Activated effector memory CD4-positive, alpha-beta T cell treated with anti-CD3 and anti-CD28 coated beads, Interleukin-2, amount 50 U/mL, for 16 hours (primary cell): ENCODE measurements around the gene GNA12.
"Not testable (repeated sequence)": the region's sequence is repeated elsewhere in the genome, so short reads cannot be mapped to it uniquely, and the experiment has no call there.

Experiments
- DNase-seq: peaks from one replicate; pipeline ENCODE4 v3.0.0-alpha.2; 2020

Gene GNA12

GRCh38 chr7:2775376-2775775, 68.7 kb downstream of the GNA12 start:
- no peak for DNase-seq

DNA sequence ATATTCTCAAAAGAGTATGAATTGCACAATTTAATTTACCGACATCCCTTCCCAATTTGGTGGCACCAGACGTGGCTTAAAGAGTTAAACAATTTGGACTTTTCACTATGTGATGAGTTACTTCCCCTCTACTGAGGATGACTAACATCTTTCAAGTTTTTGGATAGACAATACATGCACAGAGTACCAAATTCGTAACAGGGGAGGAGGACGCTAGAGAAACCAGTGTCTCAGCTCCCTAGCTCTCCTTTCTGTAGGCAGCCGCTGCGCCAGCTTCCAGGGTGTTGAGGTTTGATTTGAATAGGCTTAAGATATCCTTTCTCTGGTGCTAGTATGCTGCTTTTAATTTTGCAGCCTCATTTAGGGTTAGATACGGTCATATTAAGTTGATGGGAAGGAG, 69.2 kb downstream of the GNA12 start:
- DNase-seq, result no peak

DNA sequence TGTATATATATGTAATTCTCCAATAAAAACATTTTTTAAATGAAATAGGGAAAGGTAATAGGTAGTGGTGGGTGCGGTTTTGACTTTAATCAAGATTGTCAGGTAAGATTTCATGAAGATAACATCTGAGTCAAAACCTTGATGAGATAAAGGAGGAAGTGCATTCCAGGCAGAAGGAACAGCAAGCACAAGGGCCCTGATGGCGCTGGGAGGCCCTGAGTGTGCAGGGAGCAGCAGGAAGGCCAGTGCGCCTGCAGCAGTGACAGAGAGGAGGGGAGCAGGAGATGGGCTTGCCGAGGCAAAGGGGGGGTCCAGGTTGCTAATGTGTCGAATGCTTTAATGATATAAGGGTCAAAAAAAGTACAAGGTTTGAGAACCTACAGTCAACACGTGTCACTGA, 69.8 kb downstream of the GNA12 start:
- DNase-seq, result no peak

GRCh38 chr7:2773608-2774007, 70.5 kb downstream of the GNA12 start:
- DNase-seq, result no peak

- DNase-seq, result no peak
Observed at GRCh38 chr7:2771274-2771731, 72.8 kb downstream of the GNA12 start.

DNA sequence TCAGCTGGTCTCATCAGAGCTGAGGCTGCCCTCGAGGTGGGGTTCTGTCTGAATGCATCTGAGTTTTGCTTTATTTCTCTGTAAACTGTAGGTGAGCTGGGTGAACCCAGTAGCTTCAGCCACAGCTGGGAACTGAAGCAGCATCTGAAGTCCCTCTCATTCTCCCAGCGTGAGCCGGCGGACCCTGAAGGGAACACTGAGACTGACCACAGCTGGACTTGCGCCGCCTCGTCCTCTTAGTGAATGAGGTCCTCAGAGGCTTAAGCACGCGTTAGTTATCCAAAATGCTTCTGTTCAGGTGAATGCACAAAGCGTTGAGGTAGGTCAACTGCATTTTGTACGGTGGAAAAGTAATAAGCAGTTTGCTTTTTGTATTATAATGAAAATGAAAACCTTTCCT, 79.5 kb downstream of the GNA12 start:
- no peak for DNase-seq

- DNase-seq, result no peak
Observed at GRCh38 chr7:2763597-2763996, 80.5 kb downstream of the GNA12 start.

DNA sequence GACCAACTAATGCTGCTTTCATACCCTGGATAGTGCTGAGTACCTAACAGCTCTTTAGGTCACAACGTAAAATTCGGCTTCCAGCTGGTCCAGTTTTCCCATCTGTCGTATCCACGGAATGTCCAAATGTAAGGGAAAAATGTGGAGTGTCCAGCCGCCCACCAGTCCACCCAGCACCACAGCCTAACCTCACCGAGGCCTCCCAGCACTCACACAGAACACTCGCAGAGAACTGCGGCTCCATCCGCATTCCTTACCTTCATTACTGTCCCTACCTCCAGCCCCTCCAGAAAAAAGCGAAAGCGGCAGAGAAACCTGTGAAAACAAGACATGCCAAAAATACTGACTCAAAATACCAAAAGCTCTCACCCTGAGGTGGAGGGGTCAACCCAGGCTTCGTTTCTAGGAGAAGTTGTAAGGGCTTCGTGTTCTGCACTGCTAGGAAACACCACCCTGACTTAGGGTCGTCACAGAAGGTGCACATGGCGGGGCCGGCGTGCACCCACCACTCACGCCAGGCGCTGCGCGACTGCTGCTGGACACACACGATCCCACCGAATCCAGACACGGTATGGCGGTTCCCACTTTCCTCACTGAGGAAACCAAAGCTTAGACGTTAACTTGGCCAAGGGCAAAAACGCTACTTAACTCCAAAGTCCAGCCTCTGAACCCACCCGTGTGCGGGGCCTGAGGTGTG, 82.2 kb downstream of the GNA12 start:
- no peak for DNase-seq

DNA sequence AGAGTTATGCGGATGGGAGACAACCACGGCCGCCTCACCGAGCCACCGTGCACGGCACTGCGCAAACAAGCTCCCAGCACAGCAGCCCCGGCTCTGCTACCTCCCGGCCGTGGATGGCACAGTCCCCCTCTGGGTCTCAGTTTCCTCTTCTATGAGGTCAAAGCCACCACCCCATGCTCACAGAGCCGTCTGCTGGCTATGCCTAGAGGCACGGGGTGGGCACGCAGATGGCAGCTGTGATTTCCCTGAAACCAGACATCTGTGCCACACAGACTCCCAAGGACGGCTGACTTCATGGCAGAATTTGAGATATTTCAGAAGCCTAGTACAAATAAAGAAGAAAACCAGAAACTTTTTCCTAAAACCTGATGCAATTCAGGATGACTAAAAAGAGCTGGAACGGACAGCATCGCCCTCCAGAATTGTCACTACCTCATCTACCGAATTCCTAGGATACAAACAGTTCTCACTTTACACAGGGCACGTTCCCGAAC, 82.9 kb downstream of the GNA12 start:
- DNase-seq, result no peak

DNA sequence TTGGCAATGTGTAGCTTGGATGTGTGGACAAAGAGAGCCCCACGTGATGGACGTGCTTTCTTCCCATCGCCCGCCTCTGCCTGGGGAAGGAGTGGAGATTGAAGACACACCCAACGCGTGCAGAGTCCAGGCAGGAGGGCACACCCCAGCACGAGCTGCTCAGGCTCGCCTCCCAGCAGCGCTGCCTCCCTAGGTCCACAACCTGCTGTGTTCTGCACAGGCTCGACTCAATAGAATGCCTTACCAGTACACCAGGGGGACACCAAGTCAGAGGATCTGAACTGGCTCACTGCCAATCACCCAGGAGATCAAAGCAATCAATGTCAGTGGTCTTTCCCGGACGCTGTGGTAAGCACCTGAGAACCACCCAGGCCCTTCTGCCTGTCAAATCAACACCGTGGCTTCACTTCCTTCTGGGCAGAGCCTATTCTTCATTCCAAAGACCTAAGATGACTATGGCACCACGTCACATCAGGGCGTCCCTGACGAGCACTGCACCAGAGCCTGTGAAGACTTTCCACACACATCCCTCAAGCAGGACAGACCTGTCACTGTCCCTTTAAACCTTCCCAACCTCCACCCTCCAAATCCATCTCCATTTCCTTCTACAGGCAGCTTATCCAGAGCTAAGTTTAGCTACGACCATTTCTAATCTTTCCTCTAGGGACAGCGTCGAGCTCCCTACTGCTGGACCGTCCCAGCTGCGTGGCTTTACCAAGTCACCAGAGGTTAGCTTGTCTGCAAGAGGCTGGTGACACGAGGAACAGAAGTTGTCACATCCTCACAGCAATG, 83.8 kb downstream of the GNA12 start:
- no peak for DNase-seq

DNA sequence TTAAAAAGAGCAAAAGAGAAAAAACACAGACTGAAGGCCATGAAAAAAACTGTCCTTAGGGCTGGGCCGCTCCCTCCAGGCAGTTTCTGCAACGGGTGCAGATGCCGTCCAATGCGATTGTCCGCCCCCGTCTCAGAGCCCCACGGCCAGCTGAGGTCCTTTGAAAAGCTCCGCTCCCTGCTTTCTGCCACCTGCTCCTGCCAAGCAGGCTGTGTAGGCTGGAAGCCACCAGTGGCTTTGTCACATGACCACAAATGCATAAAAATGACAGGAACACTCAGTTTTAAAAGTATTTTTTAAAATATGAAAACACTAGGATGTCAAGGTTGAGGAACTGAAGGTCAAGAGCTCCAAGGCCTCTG, 84.4 kb downstream of the GNA12 start:
- DNase-seq, result no peak

GRCh38 chr7:2758673-2759616, 85.2 kb downstream of the GNA12 start:
- no peak for DNase-seq

DNA sequence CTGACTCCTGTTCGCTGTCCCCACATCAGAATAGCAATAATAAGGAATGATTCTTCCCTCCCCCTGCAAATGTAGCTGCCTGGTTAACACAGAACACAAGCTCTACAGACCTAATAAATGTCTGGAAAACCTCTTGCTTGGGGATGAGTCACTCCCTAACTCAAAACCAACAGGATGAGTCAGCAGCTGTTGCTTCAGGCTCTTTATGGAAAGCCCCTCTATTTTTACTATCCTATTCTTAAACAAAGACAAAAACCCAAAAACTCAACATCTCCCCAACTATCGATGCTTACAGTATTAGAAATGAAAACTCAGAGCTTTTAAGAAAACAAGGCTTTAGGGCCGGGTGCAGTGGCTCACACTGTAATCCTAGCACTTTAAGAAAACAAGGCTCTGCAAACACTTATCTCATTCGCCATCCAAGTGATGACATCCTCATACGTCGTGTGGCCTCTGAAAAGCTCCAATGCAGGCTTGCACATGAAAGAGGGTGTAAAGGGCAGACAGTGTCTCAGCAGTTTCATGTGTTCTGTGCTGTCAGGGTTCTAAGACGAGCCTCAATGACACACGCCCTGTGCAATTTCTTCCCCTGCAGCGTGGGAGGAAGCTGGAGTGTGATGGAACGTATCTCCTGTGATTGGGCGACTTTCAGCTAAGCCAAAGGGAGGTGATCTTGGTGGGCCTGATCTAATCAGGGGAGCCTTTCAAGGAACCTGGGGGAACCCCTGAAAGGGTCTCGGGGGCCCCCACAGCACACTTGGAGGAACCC, 86.0 kb downstream of the GNA12 start:
- DNase-seq, result peak; percentile 88

DNA sequence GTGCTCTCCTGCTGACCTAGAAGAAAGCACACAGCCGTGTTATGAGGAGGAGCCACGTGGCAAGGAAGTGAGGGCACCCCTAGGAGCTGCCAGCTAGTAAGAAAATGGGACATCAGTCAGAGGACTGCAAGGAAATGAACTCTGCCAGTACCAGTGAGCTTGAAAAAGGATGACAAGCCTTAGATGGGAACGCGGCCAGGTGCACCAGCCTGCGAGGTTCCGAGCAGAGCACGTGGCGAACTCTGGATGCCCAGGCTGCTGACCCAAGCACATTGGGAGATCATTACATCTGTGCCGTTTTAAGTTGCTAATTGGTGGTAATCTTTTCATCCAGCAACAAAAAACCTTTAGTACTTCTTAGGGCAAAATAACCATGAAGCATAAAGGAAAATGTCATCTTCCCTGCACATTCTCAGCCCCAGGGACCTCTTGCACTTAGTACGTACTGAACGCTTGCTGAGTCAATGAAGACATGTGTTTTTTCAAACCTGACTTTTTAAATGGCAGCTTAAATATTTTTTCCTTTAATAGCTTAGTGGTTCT, 86.7 kb downstream of the GNA12 start:
- DNase-seq, result no peak

DNA sequence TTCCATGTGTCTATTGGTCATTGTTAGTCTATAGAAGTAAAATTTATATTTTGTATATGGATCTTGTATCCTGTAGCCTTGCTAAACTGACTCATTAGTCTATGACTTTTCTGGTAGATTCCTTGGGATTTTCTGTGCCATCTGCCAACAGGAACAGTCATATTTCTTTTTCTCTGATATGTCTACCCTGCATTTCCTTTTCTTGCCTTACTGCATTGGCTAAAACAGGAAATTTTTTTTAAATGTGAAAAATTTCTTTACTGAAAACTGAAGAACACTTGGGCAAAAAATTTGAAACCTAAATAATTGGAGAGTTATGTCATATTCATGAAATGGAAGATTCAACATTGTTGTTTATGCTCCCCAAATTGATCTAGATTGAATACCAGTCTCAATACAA, 88.6 kb downstream of the GNA12 start:
- no peak for DNase-seq

GRCh38 chr7:2754912-2755311, 89.2 kb downstream of the GNA12 start:
- no peak for DNase-seq

DNA sequence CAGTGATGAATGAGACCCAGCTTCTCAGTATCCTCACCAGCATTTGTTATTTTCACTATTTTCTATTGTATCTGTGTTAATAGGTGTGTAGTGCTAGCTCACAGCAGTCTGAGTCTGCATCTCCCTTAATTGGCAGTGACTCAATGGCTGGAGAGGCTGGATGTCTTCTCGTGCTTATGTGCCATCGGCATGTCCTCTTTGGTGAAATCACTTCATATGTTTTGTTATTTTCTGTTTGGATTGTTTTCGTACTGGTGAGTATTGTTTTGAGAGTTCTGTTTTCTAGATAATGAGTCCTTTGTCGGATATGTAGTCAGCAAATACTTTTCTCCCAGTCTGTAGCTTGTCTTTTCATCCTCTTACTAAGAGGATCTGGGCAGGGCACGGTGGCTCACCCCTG, 90.0 kb downstream of the GNA12 start:
- no peak for DNase-seq

DNA sequence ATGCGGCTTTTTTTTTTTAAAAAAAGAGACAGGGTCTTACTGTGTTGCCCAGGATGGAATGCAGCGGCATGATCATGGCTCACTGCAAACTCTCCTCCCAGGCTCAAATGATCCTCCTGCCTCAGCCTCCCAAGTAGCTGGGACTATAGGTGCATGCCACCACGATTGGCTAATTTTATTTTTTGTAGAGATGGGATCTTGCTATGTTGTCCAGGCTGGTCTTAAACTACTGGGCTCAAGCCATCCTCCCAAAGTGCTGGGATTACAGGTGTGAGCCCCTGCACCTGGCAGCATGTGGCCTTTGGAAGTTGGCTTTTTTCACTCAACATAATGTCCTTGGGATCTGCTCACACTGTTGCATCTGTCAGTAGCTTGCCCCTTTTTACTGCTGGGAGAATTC, 91.0 kb downstream of the GNA12 start:
- DNase-seq, result no peak

- no peak for DNase-seq
Observed at GRCh38 chr7:2751086-2751485, 93.0 kb downstream of the GNA12 start.

DNA sequence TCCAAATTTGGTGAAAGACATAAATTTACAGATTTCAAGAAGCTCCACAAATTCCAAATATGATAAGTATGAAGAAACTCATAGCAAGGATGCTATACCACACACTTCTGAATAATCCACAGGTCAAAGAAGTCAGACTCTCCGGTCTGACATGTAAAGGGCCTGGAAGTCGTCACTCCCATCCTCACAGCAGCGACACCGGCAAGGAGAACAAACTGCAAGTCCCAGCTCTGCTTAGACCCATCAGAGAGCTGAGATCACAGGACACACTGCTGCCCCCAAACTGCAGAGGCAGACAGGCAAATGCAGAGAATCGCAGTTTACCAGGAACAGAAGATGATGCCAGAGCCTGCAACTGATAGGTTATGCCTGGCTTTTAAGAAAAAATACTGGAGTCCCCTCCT, 94.1 kb downstream of the GNA12 start:
- DNase-seq, result no peak

GRCh38 chr7:2748684-2749083, 95.4 kb downstream of the GNA12 start:
- not testable (repeated sequence) for DNase-seq

DNA sequence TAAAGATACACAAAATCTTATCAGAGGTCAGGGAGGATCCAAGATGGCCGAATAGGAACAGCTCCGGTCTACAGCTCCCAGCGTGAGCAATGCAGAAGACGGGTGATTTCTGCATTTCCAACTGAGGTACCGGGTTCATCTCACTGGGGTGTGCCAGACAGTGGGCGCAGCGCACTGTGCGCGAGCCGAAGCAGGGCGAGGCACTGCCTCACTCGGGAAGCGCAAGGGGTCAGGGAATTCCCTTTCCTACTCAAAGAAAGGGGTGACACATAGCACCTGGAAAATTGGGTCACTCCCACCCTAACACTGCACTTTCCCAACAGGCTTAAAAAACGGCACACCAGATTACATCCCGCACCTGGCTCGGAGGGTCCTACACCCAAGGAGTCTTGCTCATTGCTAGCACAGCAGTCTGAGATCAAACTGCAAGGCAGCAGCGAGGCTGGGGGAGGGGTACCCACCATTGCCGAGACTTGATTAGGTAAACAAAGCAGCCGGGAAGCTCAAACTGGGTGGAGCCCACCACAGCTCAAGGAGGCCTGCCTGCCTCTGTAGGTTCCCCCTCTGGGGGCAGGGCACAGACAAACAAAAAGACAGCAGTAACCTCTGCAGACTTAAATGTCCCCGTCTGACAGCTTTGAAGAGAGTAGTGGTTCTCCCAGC, 100.5 kb downstream of the GNA12 start:
- DNase-seq, result peak; percentile 31
